Loucy (cell line): Measurements from ENCODE around the gene AFF3.

Source experiments
- H2AFZ ChIP-seq: fragments of 200-600 bp; sonication (generic); 2 replicates; pipeline ENCODE4 v1.6.0; 2016; ENCODE audit warnings: antibody characterized with exemption, mild to moderate bottlenecking, low read length, moderate library complexity
- H3F3A ChIP-seq: fragments of 200-600 bp; 2 replicates; pipeline ENCODE4 v1.6.0; 2016; ENCODE audit warnings: antibody characterized with exemption, low read depth, mild to moderate bottlenecking
- H3K27me3 ChIP-seq: fragments of 200-600 bp; sonication (generic); 2 replicates; pipeline ENCODE4 v1.6.1; 2014; ENCODE audit warnings: low read length, mild to moderate bottlenecking; ENCODE audit not compliant: insufficient read depth, poor library complexity, severe bottlenecking
- H3K36me3 ChIP-seq: fragments of 200-600 bp; sonication (generic); 2 replicates; pipeline ENCODE4 v1.6.1; 2016; ENCODE audit warnings: low read length; ENCODE audit not compliant: insufficient read depth
- H3K4me1 ChIP-seq: fragments of 200-600 bp; sonication (generic); 2 replicates; pipeline ENCODE4 v1.5.1; 2014; ENCODE audit warnings: low read length, mild to moderate bottlenecking; ENCODE audit not compliant: insufficient read depth, poor library complexity, severe bottlenecking
- H3K4me2 ChIP-seq: fragments of 200-600 bp; sonication (generic); 2 replicates; pipeline ENCODE4 v1.6.0; 2014; ENCODE audit warnings: antibody characterized with exemption, low read length, low read depth, mild to moderate bottlenecking; ENCODE audit not compliant: poor library complexity, severe bottlenecking
- H3K4me3 ChIP-seq: fragments of 200-600 bp; sonication (generic); 2 replicates; pipeline ENCODE4 v1.5.1; 2014; ENCODE audit warnings: low read length, mild to moderate bottlenecking, mixed read lengths; ENCODE audit not compliant: poor library complexity, severe bottlenecking
- H3K79me2 ChIP-seq: fragments of 200-600 bp; sonication (generic); 2 replicates; pipeline ENCODE4 v1.6.1; 2014; ENCODE audit warnings: low read length; ENCODE audit not compliant: insufficient read depth
- H3K9ac ChIP-seq: fragments of 200-600 bp; sonication (generic); 2 replicates; pipeline ENCODE4 v1.6.0; 2014; ENCODE audit warnings: mild to moderate bottlenecking, low read depth, low read length, moderate library complexity; ENCODE audit not compliant: poor library complexity, severe bottlenecking
- H3K9me2 ChIP-seq: fragments of 200-600 bp; sonication (generic); replicated peaks from 2 replicates; pipeline ENCODE4 v1.6.1; 2016; ENCODE audit warnings: low read depth, low read length, mixed read lengths
- H3K9me3 ChIP-seq: fragments of 200-600 bp; sonication (generic); 2 replicates; pipeline ENCODE4 v1.6.1; 2014; ENCODE audit warnings: mild to moderate bottlenecking, antibody characterized with exemption, low read length, low read depth; ENCODE audit not compliant: insufficient read depth
- H4K20me1 ChIP-seq: fragments of 200-600 bp; sonication (generic); 2 replicates; pipeline ENCODE4 v1.6.0; 2014; ENCODE audit warnings: antibody characterized with exemption, low read length, mild to moderate bottlenecking; ENCODE audit not compliant: insufficient read depth, poor library complexity, severe bottlenecking
- CTCF ChIP-seq: fragments of 200-600 bp; sonication (generic); conservative IDR thresholded peaks from 2 replicates; pipeline ENCODE4 v1.5.1; 2014; ENCODE audit warnings: mild to moderate bottlenecking, antibody characterized with exemption, low read length
- EZH2phosphoT487 ChIP-seq: fragments of 200-600 bp; IDR thresholded peaks from 2 replicates; pipeline ENCODE4 v1.6.1; 2018; ENCODE audit warnings: antibody characterized with exemption, mild to moderate bottlenecking, moderate library complexity, borderline replicate concordance

The AFF3 gene

GRCh38 chr2:100051253-100051652, 91.1 kb downstream of the AFF3 start:
- Histone ChIP-seq H3K4me1 (no peaks in the 10 kb centered on the region), H3K36me3 (no peaks in the 10 kb centered on the region), H3F3A (no peaks in the 10 kb centered on the region), H3K9me3 (no peaks in the 10 kb centered on the region), H3K79me2 (no peaks in the 10 kb centered on the region), H3K4me3 (no peak overlapping the region), H3K9me2 (no peaks in the 10 kb centered on the region), H4K20me1 (no peaks in the 10 kb centered on the region), H3K9ac (no peak overlapping the region), H2AFZ (no peak overlapping the region), H3K4me2 (no peak overlapping the region), H3K27me3 (no peaks in the 10 kb centered on the region)
- TF ChIP-seq CTCF, result no peak
- TF ChIP-seq EZH2phosphoT487, result no peak

GRCh38 chr2:100050685-100051084, 91.7 kb downstream of the AFF3 start:
- no peaks in the 10 kb centered on the region for H3K36me3 ChIP-seq
- H2AFZ ChIP-seq, result no peak overlapping the region
- TF ChIP-seq CTCF (no peak), EZH2phosphoT487 (no peak)
- H3K79me2 ChIP-seq, result no peaks in the 10 kb centered on the region
- no peaks in the 10 kb centered on the region for H3K9me3 ChIP-seq
- no peaks in the 10 kb centered on the region for H3K4me1 ChIP-seq
- no peaks in the 10 kb centered on the region for H3K9me2 ChIP-seq
- H4K20me1 ChIP-seq, result no peaks in the 10 kb centered on the region
- no peak overlapping the region for H3K4me2 ChIP-seq
- H3K27me3 ChIP-seq, result no peaks in the 10 kb centered on the region
- H3F3A ChIP-seq, result no peaks in the 10 kb centered on the region
- H3K4me3 ChIP-seq, result no peak overlapping the region
- H3K9ac ChIP-seq, result no peak overlapping the region

GRCh38 chr2:100046961-100047947, 95.1 kb downstream of the AFF3 start:
- TF ChIP-seq EZH2phosphoT487 (no peak), CTCF (no peak)
- Histone ChIP-seq H4K20me1 (no peaks in the 10 kb centered on the region), H3K4me1 (no peaks in the 10 kb centered on the region), H3K4me2 (no peak overlapping the region), H3K79me2 (no peaks in the 10 kb centered on the region), H3K9me3 (no peaks in the 10 kb centered on the region), H3K9me2 (no peaks in the 10 kb centered on the region), H3K36me3 (no peaks in the 10 kb centered on the region), H3K4me3 (no peak overlapping the region), H3K9ac (no peak overlapping the region), H3K27me3 (no peaks in the 10 kb centered on the region), H2AFZ (no peak overlapping the region), H3F3A (no peaks in the 10 kb centered on the region)
